Stimulated activated CD8-positive, alpha-beta memory T cell treated with anti-CD3 and anti-CD28 coated beads, Interleukin-15, amount 100 ng/mL, for 4 hours (primary cell): ENCODE results near the gene TFDP2.
A peak's percentile ranks its signal among the peaks of the same experiment; 100 is the strongest.
"Not testable (repeated sequence)": the region's sequence is repeated elsewhere in the genome, so short reads cannot be mapped to it uniquely, and the experiment has no call there.

Source experiments
- DNase-seq, 2 donors: peaks; one replicate each; pipeline ENCODE4 v3.0.0-alpha.2; 2020; ENCODE audit warnings: low read depth in 2 of 2

The TFDP2 gene

DNA sequence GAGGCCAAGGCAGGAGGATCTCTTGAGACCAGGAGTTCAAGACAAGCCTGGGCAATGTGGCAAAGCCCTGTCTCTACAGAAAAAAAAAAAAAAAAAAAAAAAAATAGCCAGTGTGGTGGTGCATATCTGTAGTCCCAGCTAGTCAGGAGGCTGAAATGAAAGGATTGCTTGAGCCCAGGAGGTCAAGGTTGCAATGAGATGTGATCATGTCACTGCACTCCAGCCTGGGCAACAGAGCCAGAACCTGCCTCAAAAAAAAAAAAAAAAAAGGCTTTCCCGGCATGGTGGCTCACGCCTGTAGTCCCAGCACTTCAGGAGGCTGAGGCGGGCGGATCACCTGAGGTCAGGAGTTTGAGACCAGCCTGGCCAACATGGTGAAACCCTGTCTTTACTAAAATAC lies 73.7 kb downstream of the TFDP2 start:
- not testable (repeated sequence) for DNase-seq

- no peak for DNase-seq
These were observed 76.5 kb downstream of the TFDP2 start for GRCh38 chr3:142072816-142073215.

- DNase-seq = no peak
These were observed 83.4 kb downstream of the TFDP2 start for GRCh38 chr3:142065932-142066331.

- no peak for DNase-seq
These were observed 84.0 kb downstream of the TFDP2 start for GRCh38 chr3:142065344-142065743.

DNA sequence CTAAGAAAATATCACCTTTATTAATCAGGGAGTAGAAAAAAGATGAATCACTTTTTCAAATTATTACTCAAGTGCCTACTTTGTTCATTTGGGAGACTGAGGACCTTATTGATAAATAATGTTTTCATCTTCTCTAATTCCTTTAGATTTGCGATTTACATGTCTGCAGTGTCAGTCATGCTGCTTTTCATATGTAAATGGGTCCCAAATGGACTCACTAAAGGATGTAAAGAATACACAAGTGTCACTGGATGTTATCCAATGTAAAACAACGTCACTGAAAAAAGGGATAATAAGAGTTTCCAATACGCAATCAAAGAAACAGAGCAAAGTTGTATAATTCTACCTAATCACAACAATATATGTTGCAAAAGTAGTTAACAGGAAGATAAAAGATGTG lies 84.9 kb downstream of the TFDP2 start:
- no peak for DNase-seq

- DNase-seq = no peak
These were observed 92.0 kb downstream of the TFDP2 start for GRCh38 chr3:142057331-142057725.

- DNase-seq = no peak
These were observed 92.6 kb downstream of the TFDP2 start for GRCh38 chr3:142056656-142057330.

GRCh38 chr3:142053835-142054234 lies 95.5 kb downstream of the TFDP2 start:
- no peak for DNase-seq

- DNase-seq = no peak
These were observed 96.1 kb downstream of the TFDP2 start for GRCh38 chr3:142053244-142053643.

- DNase-seq = no peak
These were observed 98.0 kb downstream of the TFDP2 start for GRCh38 chr3:142051351-142051750.

GRCh38 chr3:142047021-142047369 lies 102.3 kb downstream of the TFDP2 start:
- no peak for DNase-seq

GRCh38 chr3:142046320-142047020 lies 102.9 kb downstream of the TFDP2 start:
- no peak for DNase-seq

DNA sequence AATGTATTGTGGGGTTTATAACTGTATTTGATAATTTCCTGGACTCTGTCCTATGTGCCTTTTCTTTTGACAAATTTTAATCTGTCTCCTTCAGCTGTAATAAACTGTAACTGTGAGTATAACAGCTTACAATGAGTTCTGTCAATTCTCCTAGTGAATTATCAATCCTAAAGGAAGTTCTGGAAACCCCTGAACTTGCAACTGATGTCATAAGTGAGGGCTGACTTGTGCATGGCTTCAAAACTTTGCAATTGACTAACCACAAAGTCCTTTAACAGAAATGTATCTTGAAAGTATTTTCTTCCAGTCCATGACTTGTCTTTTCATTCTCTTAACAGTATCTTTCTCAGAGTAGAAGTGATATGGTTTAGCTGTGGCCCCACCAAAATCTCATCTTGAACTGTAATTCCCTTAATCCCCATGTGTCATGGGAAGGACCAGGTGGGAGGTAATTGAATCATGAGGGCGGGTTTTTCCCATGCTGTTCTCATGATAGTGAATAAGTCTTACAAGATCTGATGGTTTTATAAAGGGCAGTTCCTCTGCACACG lies 108.3 kb downstream of the TFDP2 start:
- no peak for DNase-seq

- DNase-seq = no peak
These were observed 113.9 kb downstream of the TFDP2 start for GRCh38 chr3:142035308-142035922.

DNA sequence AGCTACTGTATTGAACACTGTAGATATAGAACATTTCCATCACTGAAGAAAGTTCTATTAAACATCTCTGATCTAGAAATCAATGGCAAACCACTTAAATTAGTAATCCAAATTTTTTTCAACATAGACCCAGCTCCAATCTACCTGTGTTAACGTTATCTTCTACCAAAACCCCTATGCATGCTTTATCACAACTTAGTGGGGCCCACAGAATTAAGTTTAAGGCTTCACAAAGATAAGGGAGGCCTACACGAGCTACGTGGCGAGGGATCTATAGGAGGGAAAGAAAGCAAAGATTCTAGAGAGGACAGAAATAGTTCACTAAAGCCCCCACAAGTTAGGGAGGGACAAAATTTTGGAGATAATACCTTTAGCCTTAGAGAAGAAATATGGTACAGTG lies 116.1 kb downstream of the TFDP2 start:
- no peak for DNase-seq

DNA sequence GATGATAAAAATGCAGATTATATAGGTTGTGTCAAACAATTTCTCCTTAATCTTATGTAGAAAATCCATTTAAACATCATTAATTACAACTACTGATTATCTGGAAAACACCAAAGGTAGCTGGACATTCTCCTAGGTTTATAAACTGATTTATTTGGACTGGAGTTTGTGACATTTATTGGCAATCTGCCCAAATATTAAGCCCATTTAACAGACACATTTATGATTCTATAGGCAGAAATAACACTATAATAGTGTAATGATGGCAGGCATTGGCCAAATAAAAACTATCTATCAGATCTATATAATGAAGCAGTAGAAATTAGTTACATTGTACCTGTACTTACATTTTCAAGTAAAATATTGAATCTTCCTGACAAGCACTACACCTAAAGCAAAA lies 117.8 kb downstream of the TFDP2 start:
- DNase-seq = no peak

GRCh38 chr3:142029791-142030190 lies 119.6 kb downstream of the TFDP2 start:
- DNase-seq = no peak

DNA sequence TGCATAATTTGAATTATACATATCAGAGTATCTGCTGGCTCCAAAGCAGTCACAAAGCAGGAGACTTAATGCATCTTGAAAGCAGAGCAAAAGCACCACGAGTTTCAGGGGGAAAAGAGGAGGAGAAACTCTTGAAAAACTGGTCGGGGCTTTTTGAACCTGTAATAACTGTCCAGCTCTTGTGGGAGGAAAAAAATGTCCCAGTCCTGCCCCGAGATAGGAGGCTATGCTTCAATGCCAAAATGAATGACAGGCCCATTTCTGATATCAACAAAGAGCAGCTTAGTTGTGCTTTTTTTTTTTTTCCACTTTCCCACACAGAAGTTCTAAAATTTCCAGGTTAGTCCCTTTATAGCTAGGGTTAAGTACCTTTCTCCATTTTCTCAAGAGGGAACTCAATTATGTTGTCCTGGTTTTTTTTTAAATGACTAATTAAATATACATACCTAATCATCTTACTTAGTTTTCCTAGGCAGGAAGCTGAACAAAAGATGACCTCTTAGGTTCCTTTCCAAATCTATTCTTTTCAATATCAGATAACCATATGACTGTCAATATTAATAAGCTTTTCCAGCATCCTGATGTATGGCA lies 120.2 kb downstream of the TFDP2 start:
- DNase-seq = no peak

GRCh38 chr3:142028243-142028777 lies 121.0 kb downstream of the TFDP2 start:
- no peak for DNase-seq

- peak; percentile 5 to 7 for DNase-seq
These were observed 121.6 kb downstream of the TFDP2 start for GRCh38 chr3:142027735-142028134.

DNA sequence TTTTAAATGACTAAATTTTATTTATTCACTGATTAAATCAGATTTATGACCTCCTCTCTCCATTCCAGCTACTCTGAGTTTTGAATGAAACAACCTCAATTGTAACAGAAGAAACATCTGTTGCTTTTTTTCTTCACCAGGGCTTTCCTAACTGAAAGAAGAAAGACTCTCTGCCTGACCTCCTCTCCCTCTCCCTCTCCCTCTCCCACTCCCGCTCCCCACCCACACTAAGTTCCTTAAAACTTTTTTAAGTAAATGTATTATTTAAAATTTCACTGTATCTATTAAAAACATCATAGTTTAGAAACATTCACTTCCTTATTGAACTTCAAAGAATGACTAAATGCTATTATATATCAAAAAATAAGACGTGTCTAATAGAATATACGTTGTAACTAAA lies 122.0 kb downstream of the TFDP2 start:
- DNase-seq = no peak

GRCh38 chr3:142026333-142026732 lies 123.0 kb downstream of the TFDP2 start:
- DNase-seq = no peak
